HG02840 (cell line): ENCODE measurements around the gene STXBP5.

ENCODE experiments used
- ATAC-seq: cut with Tn5 transposase; IDR thresholded peaks from one replicate; pipeline ENCODE4 v1.9.1; 2021; ENCODE audit warnings: mild to moderate bottlenecking, moderate library complexity, moderate number of reproducible peaks; ENCODE audit not compliant: unreplicated experiment, low FRiP score

The STXBP5 gene

DNA sequence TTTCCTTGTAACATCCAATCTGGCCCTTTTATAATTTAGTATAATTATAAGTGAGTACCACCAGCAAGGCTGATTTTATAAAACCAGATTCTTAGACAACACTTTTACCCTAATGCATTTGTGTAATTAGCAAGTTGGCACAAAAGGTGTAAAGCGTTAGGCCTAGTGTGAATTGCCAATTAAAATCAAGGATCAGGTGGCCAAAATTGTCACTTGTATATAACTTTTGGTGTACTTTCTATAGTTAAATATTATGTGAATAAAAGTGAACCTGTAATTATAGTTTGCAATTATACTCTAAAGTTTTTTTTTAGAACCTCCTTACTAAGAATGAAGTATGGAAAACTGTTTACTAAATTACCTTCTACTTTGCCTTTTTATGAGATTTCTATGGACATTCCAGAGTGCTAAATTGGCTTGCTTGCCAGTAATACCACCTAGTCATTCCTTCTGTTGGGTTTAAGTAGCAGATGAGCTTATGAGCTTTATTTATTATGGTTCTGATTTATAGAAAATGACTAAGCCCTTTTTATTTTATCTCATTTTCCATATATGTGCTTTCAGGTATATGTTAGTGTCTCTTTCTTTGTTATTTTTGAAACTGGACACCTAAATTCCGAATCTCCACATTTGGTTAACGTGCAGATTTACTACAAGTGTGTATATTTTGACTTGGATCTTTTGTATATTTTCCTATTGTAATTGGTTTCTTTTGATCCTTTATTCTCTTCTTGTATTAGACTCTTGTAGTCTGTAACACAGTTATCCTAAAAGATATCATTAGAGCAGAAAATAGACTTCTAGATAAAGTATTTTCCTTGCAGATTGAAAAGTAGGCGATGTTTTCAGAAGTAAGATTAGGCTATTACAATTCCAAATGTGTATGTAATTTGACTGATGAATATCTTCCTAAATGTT is 3.9 kb downstream of the STXBP5 start:
- ATAC-seq, result no peak

DNA sequence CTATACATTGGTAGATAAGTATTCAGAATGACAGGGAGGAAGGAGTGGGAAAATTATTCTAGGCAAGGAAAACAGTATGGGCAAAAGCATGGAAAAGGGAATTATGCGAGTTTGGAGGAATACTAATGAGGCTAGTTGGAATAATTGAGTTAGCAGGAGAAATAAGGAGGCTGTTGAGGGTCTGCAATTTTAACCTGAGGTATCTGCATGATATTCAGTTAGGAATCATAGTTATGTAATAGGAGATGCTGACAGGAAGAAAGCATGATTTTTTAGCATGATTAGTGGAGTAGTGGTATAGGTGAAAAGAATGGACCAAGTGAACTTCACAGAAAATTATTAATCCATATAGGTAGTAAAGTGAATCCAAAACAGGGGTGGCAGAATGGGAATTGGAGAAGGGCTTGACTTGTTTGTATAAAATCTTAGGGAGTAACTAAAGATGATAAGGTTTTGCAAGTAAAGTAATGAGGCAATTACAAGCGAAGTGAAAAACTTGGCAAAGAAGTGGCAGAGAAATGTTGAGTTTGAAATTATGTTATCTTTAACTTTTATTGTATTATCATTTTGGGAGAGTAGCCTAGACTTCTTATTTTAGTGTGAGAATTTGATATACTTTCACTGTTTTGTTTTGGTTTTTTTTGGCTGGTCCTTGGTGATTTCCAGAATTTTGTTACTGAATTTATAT is 5.7 kb downstream of the STXBP5 start:
- ATAC-seq, result no peak

DNA sequence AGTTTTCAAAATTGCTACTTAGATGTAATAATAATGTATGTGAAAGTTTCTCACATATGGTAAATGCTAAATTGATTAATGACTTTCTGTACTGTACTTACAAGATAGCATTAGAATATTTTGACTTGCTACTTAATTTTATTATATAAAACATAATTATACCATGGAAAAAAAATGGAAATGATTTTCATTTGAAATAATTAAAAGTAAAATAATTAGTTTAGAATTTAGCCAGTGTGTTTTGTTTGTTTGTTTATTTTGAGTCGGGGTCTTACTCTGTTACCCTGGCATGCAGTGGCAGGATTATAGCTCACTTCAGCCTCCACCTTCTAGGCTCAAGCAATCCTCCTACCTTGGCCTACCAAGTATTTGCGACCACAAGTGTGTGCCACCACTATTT is 7.1 kb downstream of the STXBP5 start:
- ATAC-seq, result no peak

DNA sequence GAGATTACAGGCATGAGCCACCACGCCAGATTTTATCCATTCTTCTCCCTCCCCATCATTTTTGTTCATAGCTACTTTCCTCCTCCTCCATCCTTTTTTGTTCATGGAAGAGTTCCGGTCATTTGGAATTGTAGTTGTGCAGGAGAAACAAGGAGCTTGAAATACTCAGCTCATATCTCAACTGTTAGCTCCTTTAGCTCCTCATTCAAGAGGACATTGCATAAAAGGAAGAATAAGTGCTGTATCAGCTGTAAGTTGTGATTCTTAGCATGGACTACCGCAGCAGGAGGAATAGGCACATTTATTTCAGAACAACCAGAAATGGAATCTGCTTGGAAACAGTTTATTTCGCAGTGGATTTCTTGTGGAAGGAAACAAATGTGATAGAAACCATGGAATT is 7.6 kb downstream of the STXBP5 start:
- ATAC-seq, result no peak

DNA sequence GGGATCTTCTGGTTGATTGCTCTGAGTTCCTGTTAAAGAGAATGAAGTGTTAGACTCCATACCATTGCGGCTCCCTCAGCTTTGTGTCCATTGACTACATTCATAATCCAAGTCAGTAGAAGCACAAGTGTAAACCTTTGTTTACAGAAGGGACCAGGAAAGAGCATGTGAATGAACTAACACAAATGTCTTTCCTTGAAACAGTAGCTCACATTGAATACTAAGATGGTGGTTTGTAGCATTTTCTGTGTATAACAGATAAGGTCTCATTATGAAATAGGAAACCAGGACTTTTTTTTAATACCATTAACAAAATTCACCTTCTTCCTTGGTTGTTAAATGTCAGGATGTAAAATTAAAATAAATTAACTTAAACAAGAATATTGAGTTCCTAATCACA is 8.4 kb downstream of the STXBP5 start:
- no peak for ATAC-seq

DNA sequence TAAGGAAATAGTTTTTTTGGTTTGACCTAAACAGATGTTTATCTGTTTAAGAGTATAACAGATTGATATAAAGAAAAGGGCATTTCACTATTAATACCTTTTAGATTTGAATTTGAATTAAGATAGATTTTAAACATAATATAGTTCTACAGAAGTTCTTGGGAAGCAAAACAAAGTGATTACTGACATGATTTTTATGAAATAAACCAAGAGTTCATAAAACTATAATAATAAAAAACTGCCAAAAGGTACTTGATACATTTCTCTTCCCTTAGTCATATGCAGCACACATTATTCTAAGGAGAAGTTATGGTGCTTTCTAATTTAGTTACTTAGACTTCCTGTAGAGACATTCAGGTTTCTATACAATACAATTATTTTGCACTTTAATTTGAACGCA is 9.6 kb downstream of the STXBP5 start:
- no peak for ATAC-seq

DNA sequence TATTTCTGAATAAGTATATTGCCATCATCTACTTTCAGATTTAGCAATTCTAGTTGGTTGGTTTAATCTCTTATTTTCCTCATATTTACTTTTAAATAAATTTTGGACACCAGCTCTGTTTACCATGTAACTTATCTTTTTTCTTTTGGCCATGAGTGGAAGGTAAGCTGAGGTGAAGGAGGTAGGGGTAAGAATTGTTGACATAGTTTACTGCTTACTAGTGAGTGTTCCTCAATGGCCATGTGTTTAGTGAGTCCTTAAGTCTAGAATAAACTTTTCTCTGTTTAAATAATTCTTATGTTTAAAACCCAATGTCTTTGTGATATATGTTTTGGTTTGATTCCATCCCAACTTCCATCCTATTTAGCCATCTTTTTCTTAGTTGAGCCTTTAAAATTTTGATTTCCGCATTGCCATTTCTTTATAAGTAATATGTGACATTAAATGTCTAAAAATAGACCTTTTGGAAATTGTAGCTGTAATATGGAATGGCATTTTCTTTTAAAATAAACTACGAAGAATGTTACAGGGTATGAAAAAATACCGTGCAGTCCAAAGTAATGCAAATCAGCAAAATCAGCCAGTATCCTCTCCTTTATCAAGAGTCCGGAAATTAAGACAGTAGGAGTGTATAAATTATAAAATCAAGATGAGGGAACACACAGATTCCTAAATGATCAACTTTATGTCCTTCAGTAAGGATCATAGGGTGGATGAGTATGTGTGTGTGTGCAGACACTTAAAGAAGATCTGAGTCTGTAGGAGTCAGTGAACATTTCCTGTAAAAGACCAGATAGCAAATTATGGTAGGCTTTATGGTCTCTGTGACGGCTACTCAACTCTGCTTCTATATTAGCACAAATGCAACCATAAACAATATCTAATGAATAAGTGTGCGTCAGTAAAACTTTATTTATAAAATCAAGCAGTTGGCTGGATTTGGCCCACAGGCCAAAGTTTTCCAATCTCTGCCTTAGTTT is 10.3 kb downstream of the STXBP5 start:
- no peak for ATAC-seq

DNA sequence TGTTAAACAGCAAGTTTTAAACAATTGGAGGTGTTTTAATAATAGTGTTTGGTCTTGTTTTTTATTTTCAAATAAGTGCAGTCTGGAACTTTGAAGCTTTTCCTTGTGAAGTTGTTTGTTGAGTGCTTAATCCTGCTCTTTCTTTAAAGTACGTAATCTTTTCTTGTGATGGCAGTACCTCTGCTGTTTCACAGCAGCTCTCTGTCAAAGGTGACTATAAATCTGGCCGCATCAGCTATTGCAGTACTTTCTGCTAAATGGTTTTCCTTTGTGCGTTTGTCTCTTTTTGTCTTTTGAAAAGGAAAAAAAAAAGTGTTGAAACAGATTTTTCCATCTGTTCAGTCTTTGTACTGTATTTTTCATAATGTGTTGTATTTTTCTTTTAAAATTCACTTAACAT is 12.7 kb downstream of the STXBP5 start:
- ATAC-seq, result no peak

DNA sequence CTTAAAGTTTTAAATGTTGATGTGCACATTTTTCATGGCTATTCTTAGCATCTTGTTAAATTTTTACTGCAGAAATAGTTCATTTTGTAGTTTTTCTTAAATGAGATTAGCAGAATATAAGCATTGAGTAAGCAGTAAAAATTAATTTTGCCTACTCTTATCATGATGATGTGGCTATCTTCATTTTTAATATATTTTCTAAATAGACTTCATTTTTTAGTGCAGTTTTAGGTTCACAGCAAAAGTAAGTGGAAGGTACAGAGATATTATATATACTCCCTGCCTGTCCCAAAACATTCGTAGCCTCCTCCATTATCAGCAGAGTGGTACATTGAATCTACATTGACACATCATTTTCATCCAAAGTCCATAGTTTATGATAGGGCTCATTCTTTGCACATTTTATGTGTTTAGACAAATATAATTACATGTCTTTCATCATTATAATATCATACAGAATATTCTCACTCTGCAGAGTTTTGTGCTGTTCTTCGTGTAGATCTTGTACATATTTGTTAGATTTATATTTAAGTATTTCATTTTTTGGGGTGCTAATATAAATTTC is 13.7 kb downstream of the STXBP5 start:
- ATAC-seq, result no peak

DNA sequence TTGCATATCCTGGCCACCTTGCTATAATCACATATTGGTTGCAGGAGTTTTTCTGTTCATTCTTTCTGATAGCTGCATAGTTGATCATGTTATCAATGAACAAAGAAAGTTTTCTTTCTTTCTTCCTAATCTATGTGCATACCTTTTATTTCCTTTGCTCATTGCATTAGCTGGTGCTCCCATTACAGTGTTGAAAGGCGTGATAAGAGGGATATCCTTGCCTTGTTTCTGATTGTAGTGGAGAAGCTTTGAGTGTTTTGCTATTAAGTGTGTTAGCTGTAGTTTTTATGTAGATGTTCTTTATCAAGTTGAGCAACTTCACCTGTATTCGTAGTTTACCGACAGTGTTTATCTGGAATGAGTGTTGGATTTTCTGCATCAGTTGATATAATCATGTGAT is 14.6 kb downstream of the STXBP5 start:
- no peak for ATAC-seq

DNA sequence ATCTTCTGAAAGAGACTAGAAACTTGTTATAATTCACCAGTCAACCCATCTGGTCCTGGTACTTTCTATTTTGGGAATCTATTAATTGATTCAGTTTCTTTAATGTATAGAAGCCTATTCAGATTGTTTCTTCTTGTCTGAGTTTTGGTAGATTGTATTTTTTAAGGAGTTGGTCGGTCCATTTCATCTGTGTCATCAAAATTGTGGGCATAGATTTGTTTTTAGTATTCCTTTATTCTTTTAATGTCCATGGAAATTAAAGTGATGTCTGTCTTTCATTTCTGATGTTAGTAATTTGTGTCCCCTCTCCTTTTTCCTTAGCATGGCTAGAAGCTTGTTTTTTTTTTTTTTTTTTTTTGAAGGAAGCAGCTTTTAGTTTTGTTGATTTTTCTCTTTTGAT is 15.2 kb downstream of the STXBP5 start:
- ATAC-seq, result no peak

DNA sequence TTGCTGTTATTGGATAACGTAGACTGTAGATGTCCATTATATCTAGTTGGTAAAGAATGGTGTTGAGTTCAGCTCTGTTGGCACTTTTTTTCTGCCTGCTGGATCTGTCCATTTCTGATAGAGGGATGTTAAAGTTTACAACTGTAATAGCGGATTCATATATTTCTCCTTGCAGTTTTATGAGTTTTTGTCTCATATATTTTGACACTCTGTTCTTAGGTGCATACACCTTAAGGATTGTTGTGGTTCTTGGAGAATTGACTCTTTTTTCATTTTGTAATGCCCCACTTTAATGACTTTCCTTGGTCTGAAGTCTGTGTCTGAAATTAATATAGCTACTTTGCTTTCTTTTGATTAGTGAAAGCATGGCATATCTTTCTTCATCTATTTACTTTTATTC is 16.1 kb downstream of the STXBP5 start:
- no peak for ATAC-seq

DNA sequence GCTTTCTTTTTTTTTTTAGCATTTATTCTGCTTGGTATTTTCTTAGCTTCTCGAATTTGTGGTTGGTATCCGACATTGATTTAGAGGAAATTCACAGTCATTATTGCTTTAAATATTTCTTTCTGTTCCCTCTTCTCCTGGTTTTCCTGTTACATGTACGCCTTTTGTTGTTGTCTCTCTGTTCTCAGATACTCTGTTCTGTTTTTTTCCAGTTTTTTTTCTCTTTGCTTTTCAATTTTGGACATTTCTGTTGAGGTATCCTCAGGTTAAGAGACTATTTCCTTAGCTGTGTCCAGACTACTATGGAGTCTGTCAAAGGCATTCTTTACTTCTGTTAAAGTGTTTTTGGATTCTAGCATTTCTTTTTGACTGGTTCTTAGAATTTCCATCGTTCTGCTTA is 17.5 kb downstream of the STXBP5 start:
- no peak for ATAC-seq

DNA sequence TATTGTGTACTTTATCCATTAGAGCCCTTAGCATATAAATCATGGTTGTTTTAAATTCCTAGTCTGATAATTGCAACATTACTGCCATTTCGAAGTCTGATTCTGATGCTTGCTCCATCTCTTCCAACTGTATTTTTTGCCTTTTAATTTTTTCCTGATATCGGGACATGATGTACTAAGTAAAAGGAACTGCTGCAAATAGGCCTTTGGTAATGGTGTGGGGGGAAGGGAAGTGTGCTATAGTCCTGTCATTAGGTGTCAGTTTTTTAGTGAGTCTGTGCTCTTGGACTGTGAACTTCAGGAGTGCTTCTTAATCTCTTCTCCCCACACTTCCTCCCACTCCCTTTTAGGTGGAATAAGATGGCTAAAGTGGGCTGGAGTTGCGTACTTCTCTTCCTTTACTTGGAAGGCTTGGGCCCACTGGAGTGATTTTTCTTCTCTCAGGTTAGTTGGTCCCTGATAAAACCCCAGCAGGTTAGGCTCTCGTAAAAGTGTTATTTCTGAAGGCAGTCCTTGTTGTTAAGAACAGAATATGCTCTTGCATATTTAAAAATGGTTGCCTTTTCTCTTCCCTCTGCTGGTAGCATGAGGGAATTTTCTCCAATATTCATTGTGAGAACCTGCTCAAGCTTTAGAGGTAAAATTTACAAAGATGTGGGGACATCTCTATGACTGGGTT is 18.1 kb downstream of the STXBP5 start:
- no peak for ATAC-seq

DNA sequence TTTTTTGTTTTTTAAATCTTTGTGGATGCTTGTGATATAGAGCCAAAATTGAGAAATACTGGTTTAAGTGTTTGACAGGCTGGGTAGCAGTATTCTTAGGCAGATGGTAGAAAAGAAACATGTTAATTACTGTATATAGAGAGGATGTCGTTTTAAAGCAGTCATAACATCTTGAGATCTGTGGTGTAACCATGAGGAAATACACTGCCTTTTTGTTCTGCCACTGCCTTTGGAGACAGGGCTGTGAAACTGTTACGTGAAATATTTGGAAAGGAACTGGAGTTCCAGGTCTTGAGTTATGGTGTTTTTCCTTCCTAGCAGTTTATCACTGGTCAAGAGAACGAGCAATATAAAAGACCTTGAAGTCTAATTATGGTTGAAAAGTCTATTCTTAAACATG is 19.5 kb downstream of the STXBP5 start:
- no peak for ATAC-seq

DNA sequence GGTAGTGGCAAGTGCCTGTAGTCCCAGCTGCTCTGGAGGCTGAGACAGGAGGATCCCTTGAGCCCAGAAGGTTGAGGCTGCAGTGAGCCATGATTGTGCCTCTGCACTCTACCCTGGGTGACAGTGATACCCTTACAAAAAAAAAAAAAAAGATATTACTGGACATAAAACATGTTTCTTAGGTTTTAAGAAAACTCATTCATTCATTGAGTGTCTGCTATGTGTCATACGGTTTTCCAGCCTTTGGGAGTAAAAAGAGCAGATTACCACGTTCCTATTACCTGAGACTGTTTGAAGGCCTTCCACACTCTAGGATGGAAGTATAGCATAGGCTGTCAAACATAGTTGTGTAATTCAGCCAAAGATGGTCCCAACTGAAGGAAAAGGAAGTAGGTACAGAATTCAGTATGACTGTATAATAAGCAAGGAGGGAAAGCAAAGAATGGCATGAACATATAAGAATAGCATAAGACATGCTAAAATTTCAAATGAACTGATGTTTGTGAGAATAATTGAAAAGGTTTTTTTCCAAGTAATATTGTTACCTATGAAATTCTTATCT is 22.0 kb downstream of the STXBP5 start:
- ATAC-seq, result no peak

DNA sequence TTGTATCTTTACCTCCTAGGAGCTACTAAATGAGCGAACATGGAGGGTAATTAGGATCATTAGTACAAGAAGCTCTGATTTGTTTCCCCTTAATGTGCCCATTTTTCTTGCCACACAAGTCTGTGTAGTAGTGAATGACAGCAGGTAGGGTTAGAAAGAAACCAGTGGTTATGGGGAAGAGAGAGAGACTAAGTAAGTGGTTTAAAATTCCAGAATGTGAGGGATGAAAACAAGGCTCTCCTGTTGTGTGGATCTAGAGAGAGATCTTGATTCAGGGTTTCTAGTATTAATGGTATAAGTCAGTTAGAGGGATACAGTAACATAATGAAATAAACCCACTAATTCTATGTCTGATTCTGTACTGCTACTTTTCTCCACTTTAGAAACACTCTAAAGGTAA is 22.7 kb downstream of the STXBP5 start:
- ATAC-seq, result no peak

DNA sequence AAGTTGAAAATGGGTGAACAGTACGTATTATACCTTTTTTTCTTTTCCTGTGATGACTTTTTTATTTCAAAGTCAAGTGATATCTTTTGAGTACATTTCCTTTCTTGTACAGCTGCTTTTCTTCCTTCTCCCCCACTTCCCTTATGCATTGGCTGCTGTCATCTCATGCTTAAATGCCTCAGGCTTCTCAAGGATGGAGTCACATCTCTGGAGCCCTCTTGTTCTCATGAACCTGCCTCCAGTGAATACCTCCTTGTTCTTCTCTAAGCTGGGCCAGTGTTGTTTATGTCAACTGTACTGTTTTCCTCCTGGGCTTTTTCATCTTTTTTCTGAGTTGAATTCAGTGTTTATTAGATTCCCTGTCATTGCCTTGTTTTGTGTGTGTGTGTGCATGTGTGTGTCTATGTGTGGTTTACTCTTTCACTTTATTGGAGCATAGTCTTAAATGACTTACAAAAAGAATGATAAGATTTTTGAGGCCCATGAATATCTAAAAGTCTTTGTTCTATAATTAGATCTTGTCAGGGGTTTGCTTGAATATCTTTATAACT is 23.6 kb downstream of the STXBP5 start:
- ATAC-seq, result no peak

DNA sequence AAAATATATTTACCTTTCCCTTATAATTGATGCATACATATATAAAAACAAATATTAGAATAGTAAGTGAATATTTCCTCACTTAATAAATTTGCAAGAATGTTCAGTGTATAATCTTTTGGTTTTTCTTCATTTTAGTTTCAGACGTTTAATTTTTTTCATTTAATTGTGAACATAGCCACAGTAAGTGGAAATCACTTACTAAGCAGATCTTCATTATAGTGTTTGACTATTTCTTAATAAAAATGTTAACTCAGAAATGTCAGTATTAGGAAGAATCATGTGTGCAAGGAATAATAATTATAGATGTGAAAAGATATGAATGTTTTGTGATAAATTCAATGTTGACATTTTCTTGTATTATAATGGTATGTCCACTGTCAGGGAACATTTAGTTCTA is 27.4 kb downstream of the STXBP5 start:
- no peak for ATAC-seq
